ENCODE results near the gene CSTPP1. TPM values are rescaled to one million over a fixed set of nuclear protein-coding genes. Genes with fewer than 3 reads are reported as not detected.

Gene CSTPP1
- total and polyA plus RNA-seq, 5 donors from 2014 or later: 15.1 to 18.3 (median 15.5) TPM

Other genes starting within 250 kb of the CSTPP1 start
- gene ARHGAP1, start 236.1 kb upstream of the CSTPP1 start, total RNA-seq: 72.5 TPM
- 10 to 100 TPM; 46.6 to 63.6 (median 51.1) TPM for gene ARHGAP1, start 236.1 kb upstream of the CSTPP1 start, polyA plus RNA-seq
- gene ZNF408, start 235.7 kb upstream of the CSTPP1 start, total RNA-seq: 12.4 TPM
- gene ZNF408, start 235.7 kb upstream of the CSTPP1 start, polyA plus RNA-seq: 10 to 100 TPM in 1 of 4 donors, 1 to 10 TPM in 3; 6.3 to 12.9 (median 8.0) TPM
- gene F2, start 217.5 kb upstream of the CSTPP1 start, total RNA-seq: not detected
- gene F2, start 217.5 kb upstream of the CSTPP1 start, polyA plus RNA-seq: not detected
- gene CKAP5, start 90.5 kb upstream of the CSTPP1 start, total RNA-seq: 45.4 TPM
- gene CKAP5, start 90.5 kb upstream of the CSTPP1 start, polyA plus RNA-seq: 10 to 100 TPM in 3 of 4 donors, 1 to 10 TPM in 1; 8.7 to 14.1 (median 12.2) TPM
- gene LRP4, start 18.2 kb upstream of the CSTPP1 start, total RNA-seq: 0.05 TPM
- gene LRP4, start 18.2 kb upstream of the CSTPP1 start, polyA plus RNA-seq: not detected
- gene ARFGAP2, start 240.1 kb downstream of the CSTPP1 start, total RNA-seq: 169 TPM
- gene ARFGAP2, start 240.1 kb downstream of the CSTPP1 start, polyA plus RNA-seq: 100 to 1,000 TPM; 102 to 113 (median 109) TPM
- not detected for gene PACSIN3, start 249.7 kb downstream of the CSTPP1 start, total RNA-seq
- under 1 TPM in 1 of 4 donors, not detected in 3; 0.85 TPM for gene PACSIN3, start 249.7 kb downstream of the CSTPP1 start, polyA plus RNA-seq